PC-9 (cell line): ENCODE data around the gene MOB3C. TPM values are rescaled to one million over a fixed set of nuclear protein-coding genes. Genes with fewer than 3 reads are reported as not detected.
A peak's percentile ranks its signal among the peaks of the same experiment; 100 is the strongest.

ENCODE experiments used
- BruUV-seq: library from RNA; stranded (reverse); fragments of 400-500 nt; replicated peaks from 2 replicates; lab custom pipeline; 2021; lab: Mats Ljungman, UMichigan
- CTCF ChIA-PET: fragments of 300-600 bp; sonication (Branson Sonifier 250); formaldehyde crosslinking; loops from one replicate; lab custom pipeline; 2022; ENCODE audit warnings: antibody characterized with exemption; lab: Charles Lee
- POLR2A ChIA-PET: fragments of 300-600 bp; sonication (Branson Sonifier 250); formaldehyde crosslinking; loops from one replicate; lab custom pipeline; 2022; ENCODE audit warnings: antibody characterized with exemption; ENCODE audit not compliant: unreplicated experiment; lab: Charles Lee
- DNase-seq, 2 experiments: peaks; one replicate each; pipeline versions ENCODE4 v3.0.0 to v3.0.0-alpha.2; 2015 to 2022; ENCODE audit warnings: mixed read lengths in 1 of 2
- H2AFZ ChIP-seq: fragments of 200-600 bp; sonication (generic); 2 replicates; pipeline ENCODE4 v1.8.1; 2017; ENCODE audit warnings: antibody characterized with exemption
- H3F3A ChIP-seq: fragments of 200-600 bp; sonication (generic); 2 replicates; pipeline ENCODE4 v1.8.1; 2017; ENCODE audit warnings: antibody characterized with exemption, mild to moderate bottlenecking, low read depth; ENCODE audit not compliant: insufficient read depth
- H3K27ac ChIP-seq: fragments of 200-600 bp; sonication (generic); 2 replicates; pipeline ENCODE4 v1.6.1; 2016; ENCODE audit warnings: mixed run types
- H3K27me3 ChIP-seq: fragments of 200-600 bp; sonication (generic); 2 replicates; pipeline ENCODE4 v1.6.1; 2016; ENCODE audit warnings: low read depth, mixed run types; ENCODE audit not compliant: insufficient read depth
- H3K36me3 ChIP-seq: fragments of 200-600 bp; sonication (generic); 2 replicates; pipeline ENCODE4 v1.6.1; 2016; ENCODE audit warnings: low read depth, mixed run types
- H3K4me1 ChIP-seq: fragments of 200-600 bp; sonication (generic); replicated peaks from 2 replicates; pipeline ENCODE4 v1.6.1; 2016; ENCODE audit warnings: mixed run types; ENCODE audit not compliant: insufficient read depth
- H3K4me2 ChIP-seq: fragments of 200-600 bp; sonication (generic); 2 replicates; pipeline ENCODE4 v1.6.1; 2017; ENCODE audit warnings: mixed run types
- H3K4me3 ChIP-seq: fragments of 200-600 bp; sonication (generic); 2 replicates; pipeline ENCODE4 v1.6.1; 2016; ENCODE audit warnings: mixed run types
- H3K79me2 ChIP-seq: fragments of 200-600 bp; sonication (generic); 2 replicates; pipeline ENCODE4 v1.6.1; 2017; ENCODE audit warnings: low read depth, mixed run types
- H3K9me2 ChIP-seq: fragments of 200-600 bp; sonication (generic); 2 replicates; pipeline ENCODE4 v1.8.1; 2017; ENCODE audit warnings: mild to moderate bottlenecking; ENCODE audit not compliant: insufficient read depth
- H3K9me3 ChIP-seq: fragments of 200-600 bp; sonication (generic); 2 replicates; pipeline ENCODE4 v1.8.1; 2016; ENCODE audit warnings: low read depth; ENCODE audit not compliant: insufficient read depth
- H4K20me1 ChIP-seq: fragments of 200-600 bp; sonication (generic); 2 replicates; pipeline ENCODE4 v1.8.1; 2017; ENCODE audit not compliant: insufficient read depth
- EZH2 ChIP-seq: fragments of 200-600 bp; sonication (generic); IDR thresholded peaks from 2 replicates; pipeline ENCODE4 v1.8.0; 2017; ENCODE audit warnings: antibody characterized with exemption, low read depth
- intact Hi-C: fragments of 100-400 bp; cut with micrococcal nuclease; formaldehyde crosslinking; loops from one replicate; pipeline ENCODE4 v1.10.0; 2022; ENCODE audit not compliant: unreplicated experiment
- total RNA-seq: library from RNA; stranded (reverse); gene quantifications from 2 replicates; pipeline ENCODE4 v1.2.3, GENCODE V29; 2021
- TF ChIP-seq, protein P1 (sequence below): fragments of 200-600 bp; sonication (generic); conservative IDR thresholded peaks from 2 replicates; pipeline ENCODE4 v1.6.1; 2017; ENCODE audit warnings: mixed run types, antibody characterized with exemption, mild to moderate bottlenecking, moderate library complexity

The MOB3C gene
- total RNA-seq, 1 experiment from 2014 or later: 35.2 TPM

DNA sequence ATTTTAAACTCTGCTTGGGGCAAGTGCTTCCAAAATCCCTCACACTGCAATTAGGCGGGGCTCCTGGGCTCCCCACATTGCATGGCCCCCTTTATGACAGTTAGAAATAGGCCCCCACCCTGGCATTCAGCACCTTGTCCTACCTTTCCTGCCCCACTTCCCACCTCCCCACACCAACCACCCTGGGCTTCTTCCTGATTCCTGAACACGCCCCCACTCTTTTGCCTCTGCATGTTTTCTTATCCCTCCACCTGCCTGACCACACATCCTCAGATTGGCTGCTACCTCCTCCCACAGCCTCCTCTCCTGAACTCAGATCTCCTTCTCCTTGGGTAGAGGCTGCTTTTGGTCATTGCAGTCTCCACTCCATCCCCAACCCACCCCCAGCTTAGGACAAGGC lies 1.5 kb downstream of the MOB3C start:
- Histone ChIP-seq H3K36me3 (peaks cover 9% of the 10 kb centered on the region; the same call in 1 of the 2 replicates), H3K9me2 (no peaks in the 10 kb centered on the region), H3K4me2 (peak overlapping the region; percentile 98), H2AFZ (no peak overlapping the region), H3K4me3 (peak overlapping the region; percentile 66; the same call in 1 of the 2 replicates), H3K9me3 (no peaks in the 10 kb centered on the region), H3K4me1 (peaks cover 63% of the 10 kb centered on the region), H3K27ac (peak overlapping the region; percentile 74; the same call in 1 of the 2 replicates), H3K27me3 (no peaks in the 10 kb centered on the region), H3K79me2 (peaks cover 49% of the 10 kb centered on the region), H4K20me1 (no peaks in the 10 kb centered on the region), H3F3A (peaks cover 25% of the 10 kb centered on the region)
- TF ChIP-seq, protein P1, sequence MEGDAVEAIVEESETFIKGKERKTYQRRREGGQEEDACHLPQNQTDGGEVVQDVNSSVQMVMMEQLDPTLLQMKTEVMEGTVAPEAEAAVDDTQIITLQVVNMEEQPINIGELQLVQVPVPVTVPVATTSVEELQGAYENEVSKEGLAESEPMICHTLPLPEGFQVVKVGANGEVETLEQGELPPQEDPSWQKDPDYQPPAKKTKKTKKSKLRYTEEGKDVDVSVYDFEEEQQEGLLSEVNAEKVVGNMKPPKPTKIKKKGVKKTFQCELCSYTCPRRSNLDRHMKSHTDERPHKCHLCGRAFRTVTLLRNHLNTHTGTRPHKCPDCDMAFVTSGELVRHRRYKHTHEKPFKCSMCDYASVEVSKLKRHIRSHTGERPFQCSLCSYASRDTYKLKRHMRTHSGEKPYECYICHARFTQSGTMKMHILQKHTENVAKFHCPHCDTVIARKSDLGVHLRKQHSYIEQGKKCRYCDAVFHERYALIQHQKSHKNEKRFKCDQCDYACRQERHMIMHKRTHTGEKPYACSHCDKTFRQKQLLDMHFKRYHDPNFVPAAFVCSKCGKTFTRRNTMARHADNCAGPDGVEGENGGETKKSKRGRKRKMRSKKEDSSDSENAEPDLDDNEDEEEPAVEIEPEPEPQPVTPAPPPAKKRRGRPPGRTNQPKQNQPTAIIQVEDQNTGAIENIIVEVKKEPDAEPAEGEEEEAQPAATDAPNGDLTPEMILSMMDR: no peak
- no peak for TF ChIP-seq EZH2
- BruUV-seq: no TSS peak
- no peak for DNase-seq
- CTCF ChIA-PET: interaction anchor here (1.5 kb wide), 1 partner anchor 8 kb away, joined by 3 read pairs; no protein-coding TSS in a partner anchor
- POLR2A ChIA-PET: interaction anchor here (0.7 kb wide), 1 partner anchor 11 kb away, joined by 3 read pairs; the partner anchor contains the start of gene MKNK1
- intact Hi-C loops: loop anchor here (10.0 kb wide), 1 partner anchor 720 kb away; the partner anchor contains the start of gene CMPK1

DNA sequence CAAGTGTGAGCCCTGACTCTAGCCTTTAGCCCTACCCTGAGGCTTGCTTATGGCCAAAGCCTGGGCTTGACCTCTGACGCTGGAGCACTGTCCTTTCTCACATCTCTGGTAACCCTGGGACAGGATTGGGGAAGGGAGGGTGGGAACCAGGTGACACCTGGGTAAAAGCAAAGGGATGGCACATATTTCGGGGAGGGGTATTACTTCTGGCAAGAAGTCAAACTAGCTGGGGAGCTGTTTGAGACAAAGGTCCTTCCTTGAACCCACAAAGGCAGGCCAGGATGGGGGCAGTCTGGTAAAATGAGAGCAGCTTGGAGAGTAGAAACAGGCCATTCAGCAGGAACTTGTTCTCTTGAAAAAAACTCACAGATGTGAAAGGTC lies 2.0 kb downstream of the MOB3C start:
- DNase-seq: no peak
- BruUV-seq: no TSS peak
- Histone ChIP-seq H3K4me1 (peaks cover 63% of the 10 kb centered on the region), H4K20me1 (no peaks in the 10 kb centered on the region), H3K9me3 (no peaks in the 10 kb centered on the region), H3K4me2 (peak overlapping the region; percentile 98), H3K27ac (peak overlapping the region; percentile 74), H3K9me2 (no peaks in the 10 kb centered on the region), H3K27me3 (no peaks in the 10 kb centered on the region), H3K79me2 (peaks cover 53% of the 10 kb centered on the region), H3K4me3 (no peak overlapping the region), H3F3A (peaks cover 25% of the 10 kb centered on the region), H2AFZ (no peak overlapping the region), H3K36me3 (peaks cover 13% of the 10 kb centered on the region)
- POLR2A ChIA-PET: interaction anchor here (0.6 to 1.0 kb wide), 4 partner anchors 10 to 447 kb away, joined by 3 to 12 read pairs (median 5); partner anchors contain the start of gene MKNK1
- TF ChIP-seq EZH2: no peak
- TF ChIP-seq, protein P1: no peak
- intact Hi-C loops: loop anchor here (5.0 to 10.0 kb wide), 2 partner anchors 188 to 720 kb away; partner anchors contain the start of gene CMPK1
- CTCF ChIA-PET: no interaction called here

DNA sequence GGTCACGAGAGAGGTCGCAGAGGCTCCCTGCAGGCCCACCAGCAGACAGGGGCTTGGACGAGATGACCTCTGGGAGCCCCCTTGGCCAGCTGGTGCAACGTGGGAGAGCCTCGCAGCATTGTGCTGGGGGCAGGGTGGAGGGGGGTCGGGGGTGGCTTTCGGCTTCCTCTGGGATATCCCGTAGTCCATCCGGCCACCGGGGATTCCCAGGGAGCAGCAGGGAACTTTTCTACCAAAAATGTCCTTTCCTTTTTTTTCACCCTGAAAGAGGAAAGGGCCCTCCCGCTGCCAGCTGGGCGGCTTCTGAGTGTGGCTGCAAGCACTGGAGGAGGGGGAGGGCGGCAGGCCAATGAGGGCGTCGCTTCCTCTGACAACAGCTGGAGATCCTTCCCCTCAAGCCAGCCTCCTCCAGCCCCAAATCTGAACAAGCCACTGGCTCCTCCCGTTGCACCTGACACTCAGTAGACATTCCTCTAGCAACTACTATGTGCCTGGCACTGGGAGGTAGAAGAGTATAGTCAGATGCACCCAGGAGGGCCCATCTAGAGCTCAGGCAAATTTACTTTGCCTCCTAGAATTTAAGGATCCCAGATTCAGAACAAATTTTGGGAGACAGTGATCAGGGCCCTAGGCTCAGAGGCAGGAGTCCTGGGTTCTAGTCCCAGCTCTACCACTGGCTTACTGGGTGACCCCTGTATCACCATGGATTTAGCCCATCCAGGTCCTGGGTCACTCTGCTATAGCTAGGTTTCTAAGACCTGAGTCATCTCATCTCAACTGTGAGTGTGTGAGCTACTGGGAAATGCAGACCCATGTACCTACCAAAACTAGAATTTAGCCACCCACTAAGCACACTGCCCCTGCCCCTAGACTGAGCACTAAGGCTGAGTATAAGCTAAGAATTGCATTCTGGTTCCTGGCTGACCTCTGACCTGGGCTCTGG lies 2.7 kb downstream of the MOB3C start:
- TSS peak; percentile 55 for BruUV-seq
- H2AFZ ChIP-seq: no peak overlapping the region
- H3K27ac ChIP-seq: peak overlapping the region; percentile 74
- TF ChIP-seq EZH2: no peak
- TF ChIP-seq, protein P1: no peak
- H3K9me2 ChIP-seq: no peaks in the 10 kb centered on the region
- H4K20me1 ChIP-seq: no peaks in the 10 kb centered on the region
- intact Hi-C loops: loop anchor here (5.0 to 10.0 kb wide), 2 partner anchors 188 to 721 kb away; partner anchors contain the start of gene CMPK1
- H3K4me1 ChIP-seq: peaks cover 63% of the 10 kb centered on the region
- peak overlapping the region; percentile 98 for H3K4me2 ChIP-seq
- H3F3A ChIP-seq: peaks cover 25% of the 10 kb centered on the region
- H3K27me3 ChIP-seq: no peaks in the 10 kb centered on the region
- ChIA-PET CTCF (no interaction called here), POLR2A (interaction anchor here (0.5 to 1.0 kb wide), 6 partner anchors 10 to 447 kb away, joined by 3 to 19 read pairs (median 8); partner anchors contain the start of gene MKNK1)
- H3K4me3 ChIP-seq: no peak overlapping the region
- peaks cover 20% of the 10 kb centered on the region for H3K36me3 ChIP-seq
- no peaks in the 10 kb centered on the region for H3K9me3 ChIP-seq
- peak in 1 of 2 experiments; percentile 85 for DNase-seq
- H3K79me2 ChIP-seq: peaks cover 57% of the 10 kb centered on the region
